Nephron (organoid): ENCODE measurements around the gene TTLL5.
A peak's percentile ranks its signal among the peaks of the same experiment; 100 is the strongest.

ENCODE experiments used
- H3K27ac Mint-ChIP-seq, 3 experiments: 2 replicates each; pipeline ENCODE4 v1.8.0; 2020; ENCODE audit warnings: mixed read lengths in 3 of 3, mild to moderate bottlenecking in 2 of 3, moderate library complexity in 1 of 3
- H3K27me3 Mint-ChIP-seq: 2 replicates; pipeline ENCODE4 v1.8.0; 2021; ENCODE audit warnings: low read depth, mild to moderate bottlenecking, moderate library complexity, mixed read lengths
- H3K36me3 Mint-ChIP-seq: 2 replicates; pipeline ENCODE4 v1.8.0; 2020; ENCODE audit warnings: low read depth, mixed read lengths
- H3K4me1 Mint-ChIP-seq: 2 replicates; pipeline ENCODE4 v1.8.0; 2020; ENCODE audit warnings: mixed read lengths
- H3K4me3 Mint-ChIP-seq, 3 experiments: 2 replicates each; pipeline ENCODE4 v1.8.0; 2020; ENCODE audit warnings: mild to moderate bottlenecking in 3 of 3, mixed read lengths in 3 of 3, moderate library complexity in 2 of 3
- H3K9me3 Mint-ChIP-seq: 2 replicates; pipeline ENCODE4 v1.8.0; 2020; ENCODE audit warnings: mixed read lengths
- CTCF ChIP-seq, 3 experiments: fragments of 200-600 bp; sonication (generic); IDR thresholded peaks; one replicate each; pipeline ENCODE4 v1.5.0; 2021; ENCODE audit warnings: antibody characterized with exemption in 3 of 3; ENCODE audit not compliant: unreplicated experiment in 3 of 3

The TTLL5 gene

GRCh38 chr14:75660630-75661498 is at the start of gene TTLL5, which contains the start of gene ERG28:
Gene TTLL5 (plus strand): TSS chr14:75661246. CDS start chr14:75663150, 1,904 bp downstream.
Gene ERG28 (minus strand): TSS chr14:75660876. CDS start chr14:75657502, 3,374 bp downstream.
- peak within 1 kb of the TSS; percentile 66 to 87 (median 75) for H3K27ac Mint-ChIP-seq
- peaks cover 13% of the 10 kb centered on the region for H3K36me3 Mint-ChIP-seq
- no peak for TF ChIP-seq CTCF (IDR thresholded peaks at IDR 0.05; ENCODE audit: unreplicated experiment in 3 of 3)
- peak within 1 kb of the TSS; percentile 94 to 97 (median 95) for H3K4me3 Mint-ChIP-seq
- no peaks in the 10 kb centered on the region for H3K9me3 Mint-ChIP-seq
- H3K27me3 Mint-ChIP-seq, result no peaks in the 10 kb centered on the region
- H3K4me1 Mint-ChIP-seq, result peaks cover 23% of the 10 kb centered on the region

GRCh38 chr14:75612157-75612556 is 48.9 kb upstream of the TTLL5 start:
- Mint-ChIP-seq H3K27ac (peak overlapping the region in 1 of 3 experiments; percentile 20), H3K36me3 (no peaks in the 10 kb centered on the region), H3K4me1 (peaks cover 22% of the 10 kb centered on the region), H3K27me3 (no peaks in the 10 kb centered on the region), H3K9me3 (peaks cover 4% of the 10 kb centered on the region), H3K4me3 (no peak overlapping the region)
- TF ChIP-seq CTCF (IDR thresholded peaks at IDR 0.05; ENCODE audit: unreplicated experiment in 3 of 3), result no peak

GRCh38 chr14:75614179-75614578 is 46.9 kb upstream of the TTLL5 start:
- no peaks in the 10 kb centered on the region for H3K36me3 Mint-ChIP-seq
- H3K9me3 Mint-ChIP-seq, result peaks cover 4% of the 10 kb centered on the region
- H3K27ac Mint-ChIP-seq, result no peak overlapping the region
- TF ChIP-seq CTCF (IDR thresholded peaks at IDR 0.05; ENCODE audit: unreplicated experiment in 3 of 3), result no peak
- H3K4me3 Mint-ChIP-seq, result no peak overlapping the region
- H3K27me3 Mint-ChIP-seq, result no peaks in the 10 kb centered on the region
- peaks cover 16% of the 10 kb centered on the region for H3K4me1 Mint-ChIP-seq

GRCh38 chr14:75615200-75615599 is 45.8 kb upstream of the TTLL5 start:
- no peaks in the 10 kb centered on the region for H3K36me3 Mint-ChIP-seq
- no peak for TF ChIP-seq CTCF (IDR thresholded peaks at IDR 0.05; ENCODE audit: unreplicated experiment in 3 of 3)
- peaks cover 4% of the 10 kb centered on the region for H3K9me3 Mint-ChIP-seq
- peaks cover 8% of the 10 kb centered on the region for H3K4me1 Mint-ChIP-seq
- no peak overlapping the region for H3K27ac Mint-ChIP-seq
- no peak overlapping the region for H3K4me3 Mint-ChIP-seq
- no peaks in the 10 kb centered on the region for H3K27me3 Mint-ChIP-seq

GRCh38 chr14:75619548-75619947 is 41.5 kb upstream of the TTLL5 start:
- H3K4me1 Mint-ChIP-seq, result no peaks in the 10 kb centered on the region
- H3K36me3 Mint-ChIP-seq, result no peaks in the 10 kb centered on the region
- TF ChIP-seq CTCF (IDR thresholded peaks at IDR 0.05; ENCODE audit: unreplicated experiment in 3 of 3), result no peak

More at GRCh38 chr14:75619548-75619947, 41.5 kb upstream of the TTLL5 start:
- Mint-ChIP-seq H3K27ac (no peak overlapping the region), H3K9me3 (no peaks in the 10 kb centered on the region), H3K27me3 (no peaks in the 10 kb centered on the region), H3K4me3 (no peak overlapping the region)
